Tibial artery (tissue), 4 donors: Measurements from ENCODE around the gene CFC1B.
"Not testable (repeated sequence)": the region's sequence is repeated elsewhere in the genome, so short reads cannot be mapped to it uniquely, and the experiment has no call there.

Source experiments
- DNase-seq, 2 donors: peaks; one replicate each; pipeline ENCODE4 v3.0.0-alpha.2; 2019
- H3K27ac ChIP-seq, 2 donors: fragments of 200-600 bp; sonication (generic) in 1 of 2; 1 replicate in 1 of 2; 2 replicates in 1 of 2; pipeline ENCODE4 v1.5.1; 2018 to 2019; ENCODE audit warnings: mild to moderate bottlenecking in 1 of 2
- H3K27me3 ChIP-seq, 2 donors: fragments of 200-600 bp; sonication (generic) in 1 of 2; one replicate each; pipeline versions ENCODE4 v1.5.1 to v1.6.0; 2016 to 2019
- H3K36me3 ChIP-seq, 3 donors: fragments of 200-600 bp; sonication (generic) in 2 of 3; one replicate each; pipeline ENCODE4 v1.5.1; 2016 to 2019; ENCODE audit warnings: mild to moderate bottlenecking in 2 of 3
- H3K4me1 ChIP-seq, 4 donors: fragments of 200-600 bp; sonication (generic) in 2 of 4; 1 replicate in 3 of 4; 2 replicates in 1 of 4; pipeline ENCODE4 v1.5.1; 2016 to 2019
- H3K4me3 ChIP-seq, 2 donors: fragments of 200-600 bp; sonication (generic) in 1 of 2; 1 replicate in 1 of 2; 2 replicates in 1 of 2; pipeline ENCODE4 v1.5.1; 2018 to 2019; ENCODE audit warnings: mild to moderate bottlenecking in 2 of 2
- H3K9me3 ChIP-seq, 3 donors: fragments of 200-600 bp; sonication (generic) in 1 of 3; one replicate each; pipeline ENCODE4 v1.5.1; 2016 to 2019
- intact Hi-C: fragments of 100-400 bp; cut with DNase I; formaldehyde crosslinking; loops from one replicate; pipeline ENCODE4 v1.15.0; 2023; ENCODE audit warnings: low total_unique reads

The CFC1B gene

DNA sequence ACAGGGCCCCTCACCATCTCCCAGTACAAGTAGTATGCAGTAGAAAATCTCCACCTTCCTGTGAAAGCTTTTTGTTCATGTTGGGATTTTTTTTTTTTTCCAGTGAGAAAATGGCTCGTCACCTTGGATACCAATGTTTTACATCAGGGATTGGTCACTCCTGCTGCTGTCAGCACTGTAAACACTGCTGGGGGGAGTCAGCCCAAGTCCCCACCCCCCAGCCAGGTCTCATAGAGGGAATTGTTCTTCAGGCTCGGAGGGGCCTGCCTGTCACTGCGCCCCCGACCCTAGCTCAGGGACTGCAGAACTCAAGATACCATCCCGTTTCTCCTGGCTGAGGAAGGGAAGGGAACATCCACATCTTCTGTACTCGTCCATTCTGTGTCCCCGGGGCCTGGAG, at the start of gene CFC1B:
Gene CFC1B, plus strand, starts transcription at position 231 of the 400 bp plus-strand sequence. CDS start 263 bp downstream, outside the sequence.
- DNase-seq, H3K9me3 ChIP-seq, H3K27ac ChIP-seq, H3K27me3 ChIP-seq, H3K4me3 ChIP-seq, intact Hi-C loops, H3K36me3 ChIP-seq, H3K4me1 ChIP-seq: not testable (repeated sequence)

DNA sequence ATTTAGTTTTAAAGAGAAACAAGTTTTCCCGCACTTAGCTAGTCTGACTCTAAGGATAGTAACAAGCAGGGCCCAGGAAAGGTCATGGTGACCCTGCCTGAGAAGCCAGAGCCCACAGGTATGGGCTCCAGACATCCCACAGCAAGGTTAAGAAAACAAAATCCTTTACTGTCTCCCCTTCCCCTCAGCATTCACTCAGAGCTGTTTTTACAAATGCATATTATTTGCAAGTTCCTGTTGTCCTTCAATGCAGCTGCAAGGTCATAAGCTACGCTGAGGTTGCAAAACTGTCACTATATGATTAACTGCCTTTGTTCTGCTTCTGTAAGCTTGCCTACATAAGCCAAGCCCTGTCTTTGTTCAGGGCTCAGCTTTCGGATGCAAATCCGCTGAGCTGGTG, 29.9 kb upstream of the CFC1B start:
- H3K36me3 ChIP-seq, H3K4me3 ChIP-seq, DNase-seq, H3K27ac ChIP-seq, H3K4me1 ChIP-seq, intact Hi-C loops, H3K9me3 ChIP-seq, H3K27me3 ChIP-seq: not testable (repeated sequence)

DNA sequence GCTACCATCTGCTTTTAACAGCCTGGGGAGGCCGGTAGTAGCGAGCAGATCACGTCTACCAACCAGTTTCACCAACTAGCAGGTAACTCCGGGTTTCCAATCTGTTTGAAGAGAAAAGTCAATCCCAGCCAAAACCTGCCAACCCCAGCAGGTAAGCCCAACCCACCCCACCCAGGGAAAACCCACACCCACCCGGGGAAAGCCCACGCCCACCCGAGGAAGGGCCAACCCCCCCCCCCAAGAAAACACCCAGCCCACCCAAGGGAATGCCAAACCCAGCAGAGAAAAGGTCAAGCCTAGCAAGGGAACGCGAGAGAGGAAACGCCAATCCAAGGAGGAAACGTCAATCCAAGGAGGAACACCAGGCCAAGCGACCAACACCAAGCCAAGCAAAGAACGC, 11.8 kb upstream of the CFC1B start, which contains the start of gene POTEI:
Gene POTEI, minus strand, starts transcription at position 101 of the 400 bp plus-strand sequence. Its CDS starts 93 bp downstream, at position 8.
- H3K4me3 ChIP-seq, H3K27me3 ChIP-seq, H3K9me3 ChIP-seq, H3K36me3 ChIP-seq, H3K4me1 ChIP-seq, H3K27ac ChIP-seq, DNase-seq, intact Hi-C loops: not testable (repeated sequence)

DNA sequence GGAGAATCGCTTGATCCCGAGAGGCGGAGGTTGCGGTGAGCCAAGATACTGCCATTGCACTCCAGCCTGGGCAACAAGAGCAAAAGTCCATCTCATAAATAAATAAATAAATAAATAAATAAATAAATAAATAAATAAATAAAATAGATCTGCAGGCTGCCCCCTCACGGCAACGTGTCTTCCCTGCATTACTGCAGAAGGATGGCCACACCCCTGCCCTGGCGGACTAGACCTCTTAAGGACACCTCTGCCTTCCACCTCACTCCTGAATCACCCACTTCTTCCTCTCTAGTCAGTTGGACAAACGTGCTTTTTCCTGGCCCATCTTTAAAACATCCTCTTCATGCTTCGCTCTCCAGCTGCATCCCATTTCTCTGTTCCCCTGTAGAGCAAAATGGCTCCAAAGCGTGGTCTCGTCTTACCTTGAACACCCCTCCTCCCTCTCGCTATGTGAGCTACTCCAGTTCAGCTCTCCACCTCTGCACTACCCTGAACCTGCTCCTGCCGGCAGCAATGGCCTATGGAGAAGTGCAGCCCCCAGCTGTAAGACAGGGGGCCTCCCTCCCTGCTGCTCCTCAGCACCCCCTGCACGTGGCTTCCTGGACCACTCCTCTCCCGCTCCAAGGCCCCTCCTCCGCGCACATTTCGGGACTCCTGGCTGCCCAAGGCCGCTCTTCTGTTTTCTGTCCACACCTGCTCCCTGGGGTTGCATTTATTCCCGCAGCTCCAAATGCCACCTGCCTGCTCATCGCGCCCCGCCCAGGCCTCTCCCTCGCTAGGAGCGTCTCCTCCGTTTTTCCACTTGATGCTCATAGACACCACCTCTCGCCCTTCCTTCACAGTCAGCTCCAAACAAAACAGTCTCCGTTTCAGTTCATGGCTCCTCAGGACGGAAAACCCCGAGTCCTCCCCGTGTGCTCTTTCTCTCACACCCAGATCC, 9.9 kb upstream of the CFC1B start:
- H3K9me3 ChIP-seq, H3K4me3 ChIP-seq, H3K36me3 ChIP-seq, intact Hi-C loops, H3K27me3 ChIP-seq, H3K4me1 ChIP-seq, H3K27ac ChIP-seq, DNase-seq: not testable (repeated sequence)

DNA sequence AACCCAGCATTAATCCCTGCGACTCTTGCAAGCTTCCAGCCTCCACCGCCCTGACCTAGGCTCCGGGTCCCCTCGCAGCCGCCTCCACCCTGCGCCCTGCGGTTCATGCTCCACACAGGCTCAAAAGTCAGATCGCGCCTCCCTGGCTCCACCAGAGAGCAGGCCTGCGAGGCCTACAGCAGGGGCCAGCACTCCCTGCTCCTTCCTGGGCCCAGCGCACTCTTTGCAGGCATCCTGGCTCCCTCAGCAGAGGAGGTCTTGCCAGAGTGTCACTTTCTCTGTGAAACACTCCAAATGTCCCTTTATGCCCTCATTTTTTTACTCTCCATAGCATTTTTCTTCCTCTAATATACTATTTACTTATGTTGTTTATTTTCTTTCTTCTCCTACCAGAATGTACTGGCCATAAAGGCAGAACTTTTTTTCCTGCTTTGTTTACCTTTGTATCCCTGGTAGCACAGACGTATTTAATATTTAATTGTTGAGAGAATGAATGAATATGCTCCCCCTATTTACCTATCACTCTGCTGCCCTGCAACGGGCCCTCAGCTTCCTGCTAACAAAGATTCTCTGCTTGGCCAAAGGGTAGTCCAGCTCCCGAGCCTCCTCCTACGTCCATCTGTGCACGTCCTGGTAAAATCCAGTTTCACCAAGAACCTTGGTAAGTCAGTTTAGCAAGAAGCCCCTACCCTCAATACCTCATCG, 9.1 kb upstream of the CFC1B start:
- H3K9me3 ChIP-seq, H3K27ac ChIP-seq, H3K36me3 ChIP-seq, H3K4me3 ChIP-seq, intact Hi-C loops, DNase-seq, H3K4me1 ChIP-seq, H3K27me3 ChIP-seq: not testable (repeated sequence)

DNA sequence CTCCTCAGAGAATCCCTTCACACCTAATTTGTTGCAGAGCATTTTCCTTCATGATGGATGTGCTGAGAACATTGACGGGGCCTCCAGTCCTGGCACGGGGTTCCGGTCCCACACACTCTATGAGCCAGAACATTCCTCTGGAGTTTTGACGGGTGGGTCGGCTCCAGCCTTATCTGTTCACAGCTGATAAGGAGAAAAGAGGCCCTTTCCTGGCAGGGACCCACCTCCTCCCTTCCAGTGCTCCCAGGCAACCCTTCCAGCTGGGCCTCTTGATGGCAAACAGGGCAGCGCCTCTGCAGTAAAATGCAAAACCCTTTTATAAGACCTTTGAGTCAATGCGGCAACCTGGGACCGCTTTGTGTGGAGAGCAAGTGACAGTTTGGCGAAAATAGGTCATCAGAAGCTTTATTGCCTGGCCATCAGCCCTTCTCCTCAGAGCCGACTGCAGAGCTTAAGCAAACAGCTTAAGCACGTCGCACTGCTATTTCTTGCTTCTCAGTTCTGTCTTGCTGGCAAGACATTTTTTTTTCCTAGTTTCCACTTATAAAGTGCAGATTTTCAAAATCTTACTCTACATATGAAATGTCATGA, 2.4 kb upstream of the CFC1B start:
- H3K27me3 ChIP-seq, H3K9me3 ChIP-seq, H3K27ac ChIP-seq, H3K4me3 ChIP-seq, intact Hi-C loops, DNase-seq, H3K4me1 ChIP-seq, H3K36me3 ChIP-seq: not testable (repeated sequence)

DNA sequence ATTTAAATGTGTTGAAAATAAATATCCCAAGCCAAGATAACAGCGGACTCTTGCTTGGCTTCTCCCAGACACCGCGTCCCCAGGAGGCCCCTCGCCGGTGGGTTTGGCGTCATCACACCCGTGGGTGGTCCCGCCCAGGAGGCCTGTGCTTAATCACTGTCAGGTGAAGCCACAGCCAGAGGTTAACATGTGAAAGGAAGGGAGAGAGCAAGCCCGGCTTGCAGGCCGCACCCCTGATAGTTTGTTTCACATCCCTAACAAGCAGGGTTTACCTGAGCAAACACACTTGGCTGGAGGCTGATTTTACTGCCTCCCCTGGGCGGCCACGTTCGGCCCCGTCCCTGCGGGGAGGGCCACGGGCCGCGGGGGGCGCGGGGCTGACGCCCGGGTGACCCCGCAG, 1.4 kb downstream of the CFC1B start:
- H3K9me3 ChIP-seq, intact Hi-C loops, H3K27me3 ChIP-seq, H3K36me3 ChIP-seq, DNase-seq, H3K27ac ChIP-seq, H3K4me1 ChIP-seq, H3K4me3 ChIP-seq: not testable (repeated sequence)

DNA sequence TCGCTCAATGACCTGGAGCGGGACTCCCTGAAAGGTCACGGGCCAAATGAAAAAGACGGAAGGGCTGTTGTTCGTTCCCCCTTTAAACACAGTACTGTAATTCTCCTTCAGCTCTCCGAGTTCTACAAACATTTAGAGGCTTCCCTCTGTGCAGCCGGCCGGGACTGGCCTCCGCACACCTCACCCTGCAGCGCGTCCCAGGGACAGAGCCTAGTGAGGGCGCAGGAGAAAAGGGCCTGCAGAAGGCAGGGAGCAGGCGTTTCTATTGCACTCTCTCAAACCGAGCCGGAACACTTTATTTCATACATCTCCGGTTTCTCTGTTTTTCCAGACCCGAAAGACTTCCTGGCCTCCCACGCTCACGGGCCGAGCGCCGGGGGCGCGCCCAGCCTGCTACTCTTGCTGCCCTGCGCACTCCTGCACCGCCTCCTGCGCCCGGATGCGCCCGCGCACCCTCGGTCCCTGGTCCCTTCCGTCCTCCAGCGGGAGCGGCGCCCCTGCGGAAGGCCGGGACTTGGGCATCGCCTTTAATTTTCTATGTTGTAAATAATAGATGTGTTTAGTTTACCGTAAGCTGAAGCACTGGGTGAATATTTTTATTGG, 6.4 kb downstream of the CFC1B start:
- DNase-seq, H3K27me3 ChIP-seq, H3K9me3 ChIP-seq, H3K4me3 ChIP-seq, H3K4me1 ChIP-seq, H3K27ac ChIP-seq, H3K36me3 ChIP-seq, intact Hi-C loops: not testable (repeated sequence)

DNA sequence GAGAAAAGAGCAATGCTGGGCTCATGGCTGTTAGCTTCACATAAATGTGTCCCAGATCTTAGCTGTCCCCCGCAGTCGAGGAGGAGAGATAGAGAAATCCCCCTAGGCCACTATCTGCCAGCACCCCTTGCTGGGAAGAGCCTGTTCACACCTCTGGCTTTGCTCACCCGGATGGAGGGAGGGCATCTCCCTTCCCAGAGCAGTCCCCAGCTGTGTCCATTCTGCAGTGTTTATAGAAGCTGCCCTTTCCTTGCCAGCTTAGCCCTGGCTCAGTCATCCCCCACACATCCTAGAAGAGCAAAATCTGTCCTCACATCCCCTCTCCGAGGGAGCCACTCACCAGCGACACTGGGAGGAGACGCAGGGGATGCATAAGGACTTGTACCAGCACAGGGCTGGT, 8.5 kb downstream of the CFC1B start:
- DNase-seq, H3K27ac ChIP-seq, H3K4me3 ChIP-seq, intact Hi-C loops, H3K27me3 ChIP-seq, H3K36me3 ChIP-seq, H3K9me3 ChIP-seq, H3K4me1 ChIP-seq: not testable (repeated sequence)

DNA sequence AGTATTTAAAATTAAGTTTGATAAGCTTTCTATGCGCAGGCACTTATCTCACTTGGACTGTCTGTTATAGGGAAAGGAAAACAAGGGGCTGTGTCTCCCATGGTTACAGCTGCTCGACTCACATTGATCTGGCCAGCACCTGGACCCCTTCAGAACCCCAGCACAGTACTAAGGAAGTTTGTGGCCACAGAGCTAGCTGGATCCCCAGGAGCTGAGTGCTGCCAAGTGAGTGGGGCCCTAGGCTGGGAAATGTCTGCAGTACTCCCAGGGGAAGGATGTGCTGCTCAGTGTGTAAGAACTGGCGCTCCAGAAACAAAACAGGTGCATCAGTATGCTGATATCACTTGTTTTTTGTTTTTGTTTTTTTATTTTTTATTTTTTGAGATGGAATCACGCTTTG, 9.2 kb downstream of the CFC1B start:
- DNase-seq, H3K9me3 ChIP-seq, H3K4me3 ChIP-seq, H3K27ac ChIP-seq, H3K27me3 ChIP-seq, intact Hi-C loops, H3K4me1 ChIP-seq, H3K36me3 ChIP-seq: not testable (repeated sequence)

DNA sequence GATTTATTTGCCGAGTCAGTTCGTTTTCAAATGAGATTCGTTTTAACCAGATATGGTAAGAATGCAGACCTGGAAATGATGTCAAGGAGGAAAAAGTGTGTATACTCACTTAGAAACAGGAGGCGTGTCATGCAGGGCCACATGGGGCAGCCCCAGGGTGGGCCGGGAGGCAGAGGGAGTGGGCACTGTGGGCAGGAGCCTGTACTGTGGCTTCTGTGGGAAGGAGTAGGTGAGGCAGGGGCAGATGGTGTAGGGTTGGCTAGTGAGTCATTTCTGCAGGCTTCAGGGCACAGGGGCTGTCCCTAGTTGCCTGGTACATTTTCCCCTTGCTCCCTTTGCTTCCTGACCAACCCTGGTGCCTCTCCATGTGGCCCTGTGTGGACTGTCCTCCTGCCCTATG, 10.2 kb downstream of the CFC1B start:
- H3K9me3 ChIP-seq, H3K4me3 ChIP-seq, intact Hi-C loops, H3K27ac ChIP-seq, DNase-seq, H3K27me3 ChIP-seq, H3K36me3 ChIP-seq, H3K4me1 ChIP-seq: not testable (repeated sequence)

DNA sequence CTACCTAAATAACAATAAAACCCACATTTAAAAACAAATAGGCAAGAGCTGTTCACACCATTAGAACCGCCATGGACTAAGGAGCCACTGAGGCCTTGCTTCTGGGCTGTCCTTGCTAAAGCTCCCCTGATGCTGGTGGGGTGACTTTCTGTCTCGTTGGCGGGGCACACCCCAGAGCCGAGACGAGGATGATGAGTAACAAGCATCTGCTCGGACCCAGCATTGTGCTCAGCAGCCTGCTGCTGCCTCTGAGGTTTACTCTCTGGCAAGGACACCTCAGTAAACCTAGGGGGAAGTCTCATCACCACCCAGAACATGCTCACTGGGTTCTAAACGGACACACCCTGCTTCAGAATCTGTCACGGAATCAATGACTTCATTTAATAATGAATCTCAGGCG, 10.7 kb downstream of the CFC1B start:
- H3K36me3 ChIP-seq, DNase-seq, H3K9me3 ChIP-seq, H3K4me3 ChIP-seq, H3K27ac ChIP-seq, intact Hi-C loops, H3K4me1 ChIP-seq, H3K27me3 ChIP-seq: not testable (repeated sequence)

DNA sequence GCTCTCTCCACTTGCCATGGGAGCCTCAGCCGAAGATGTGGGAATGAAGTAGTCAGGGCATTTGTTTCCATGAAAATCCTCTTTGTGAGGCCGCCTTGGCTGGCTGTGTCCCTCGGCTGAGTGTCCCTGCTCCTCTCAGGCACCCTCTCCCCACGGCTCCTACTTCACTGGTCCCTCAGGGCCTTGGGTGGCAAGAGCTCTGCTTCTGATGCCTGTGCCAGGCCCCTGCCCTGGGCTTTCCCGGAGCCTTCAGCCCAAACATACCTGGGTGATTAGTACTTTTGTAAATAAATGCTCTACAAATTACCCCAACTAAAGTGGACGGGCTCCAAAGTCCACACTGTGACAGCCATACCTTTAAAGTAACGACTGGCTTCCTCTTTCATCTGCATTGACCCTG, 15.6 kb downstream of the CFC1B start:
- H3K4me3 ChIP-seq, H3K27ac ChIP-seq, H3K9me3 ChIP-seq, H3K36me3 ChIP-seq, DNase-seq, H3K4me1 ChIP-seq, intact Hi-C loops, H3K27me3 ChIP-seq: not testable (repeated sequence)

DNA sequence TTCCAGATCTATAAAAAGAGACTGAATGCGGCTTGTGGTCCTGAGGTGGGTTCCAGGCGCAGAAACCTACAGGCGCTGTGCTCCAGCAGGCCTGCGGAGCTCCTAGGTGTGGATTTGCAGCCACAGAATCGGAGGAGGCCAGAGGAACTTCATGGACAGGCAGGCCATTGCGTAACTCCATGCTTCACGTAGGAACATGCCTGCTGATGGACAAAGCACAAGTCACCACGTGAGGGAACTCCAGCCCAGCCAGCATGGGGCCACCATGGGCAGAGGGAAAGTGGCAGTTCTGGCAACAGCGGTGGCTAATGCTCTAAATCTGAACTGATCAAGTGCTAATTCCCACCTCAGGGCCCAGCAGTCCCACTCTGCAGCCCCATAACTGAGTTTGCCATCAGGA, 17.2 kb downstream of the CFC1B start:
- intact Hi-C loops, DNase-seq, H3K4me1 ChIP-seq, H3K27me3 ChIP-seq, H3K27ac ChIP-seq, H3K4me3 ChIP-seq, H3K36me3 ChIP-seq, H3K9me3 ChIP-seq: not testable (repeated sequence)
